K562 (cell line): ENCODE results near the gene RNF43. TPM values are rescaled to one million over a fixed set of nuclear protein-coding genes. Genes with fewer than 3 reads are reported as not detected.

Source experiments
- ATAC-seq: fragments of 200-7000 bp; cut with Tn5 transposase; 3 replicates; pipeline ENCODE4 v1.9.1; 2020; ENCODE audit warnings: moderate library complexity
- BruUV-seq: library from RNA; stranded (reverse); fragments of 400-500 nt; replicated peaks from 2 replicates; lab custom pipeline; 2021; lab: Mats Ljungman, UMichigan
- CTCF ChIA-PET: fragments of 300-600 bp; formaldehyde crosslinking; extraction: SDS; loops from one replicate; lab custom pipeline; 2021; ENCODE audit warnings: low intra/inter-chr PET ratio; lab: Yijun Ruan, JAX
- POLR2A ChIA-PET: fragments of 300-600, 350-650 bp; sonication (Branson Sonifier 250); formaldehyde crosslinking; extraction: SDS; loops from one replicate; lab custom pipeline; 2021; ENCODE audit warnings: antibody characterized with exemption, inconsistent platforms; lab: Yijun Ruan, JAX
- DNase-seq, 4 experiments: peaks; one replicate each; pipeline versions ENCODE4 v3.0.0 to v3.0.0-alpha.2; 2011 to 2018; ENCODE audit warnings: low spot score in 3 of 4, mixed read lengths in 3 of 4; ENCODE audit errors: extremely low read depth in 1 of 4
- FAIRE-seq: peaks from 2 replicates; lab custom pipeline; 2011; peaks lifted over from hg19 to GRCh38; lab: Jason Lieb, UNC
- H2AFZ ChIP-seq: 2 replicates; pipeline ENCODE4 v1.6.0; 2011; ENCODE audit warnings: low read depth, low read length, control low read depth, inconsistent platforms
- H3K27ac ChIP-seq: fragments of 200-600 bp; 3 replicates; pipeline ENCODE4 v1.8.0; 2011; ENCODE audit warnings: low read depth, mild to moderate bottlenecking, control low read depth, inconsistent platforms, low read length, moderate library complexity, mixed read lengths; ENCODE audit errors: extremely low read depth
- H3K27me3 ChIP-seq, 2 experiments: fragments of 300-600 bp in 1 of 2; 2 replicates in 1 of 2; 3 replicates in 1 of 2; pipeline versions ENCODE4 v1.6.0 to v1.8.0; 2011; ENCODE audit warnings: inconsistent platforms in 2 of 2, low read length in 2 of 2, mild to moderate bottlenecking in 1 of 2, mixed read lengths in 1 of 2, moderate library complexity in 1 of 2; ENCODE audit not compliant: control insufficient read depth in 2 of 2, insufficient read depth in 2 of 2
- H3K36me3 ChIP-seq: fragments of 300-600 bp; 3 replicates; pipeline ENCODE4 v1.8.0; 2011; ENCODE audit warnings: mild to moderate bottlenecking, low read length, inconsistent platforms; ENCODE audit not compliant: control insufficient read depth, insufficient read depth
- H3K4me1 ChIP-seq, 2 experiments: fragments of 200-600 bp in 1 of 2; replicated peaks in 1 of 2; 2 replicates in 1 of 2; 3 replicates in 1 of 2; pipeline versions ENCODE4 v1.5.1 to v1.8.0; 2011; ENCODE audit warnings: inconsistent platforms in 2 of 2, low read length in 2 of 2, mild to moderate bottlenecking in 1 of 2, mixed read lengths in 1 of 2, moderate library complexity in 1 of 2; ENCODE audit not compliant: control insufficient read depth in 2 of 2, insufficient read depth in 2 of 2
- H3K4me2 ChIP-seq: 2 replicates; pipeline ENCODE4 v1.6.1; 2011; ENCODE audit warnings: low read length, control low read depth, inconsistent platforms, mixed read lengths; ENCODE audit not compliant: insufficient read depth
- H3K4me3 ChIP-seq: fragments of 200-600 bp; sonication (generic), shearing (Covaris generic); 2 replicates; pipeline ENCODE4 v1.5.1; 2016; ENCODE audit warnings: control low read depth, inconsistent platforms
- H3K79me2 ChIP-seq: fragments of 200-600 bp; 3 replicates; pipeline ENCODE4 v1.8.0; 2011; ENCODE audit warnings: low read length, inconsistent platforms; ENCODE audit not compliant: control insufficient read depth, insufficient read depth
- H3K9ac ChIP-seq, 2 experiments: 2 replicates each; pipeline versions ENCODE4 v1.6.0 to v1.6.1; 2011; ENCODE audit warnings: low read depth in 2 of 2, low read length in 2 of 2, control low read depth in 1 of 2, inconsistent platforms in 1 of 2, mild to moderate bottlenecking in 1 of 2, mixed read lengths in 1 of 2; ENCODE audit not compliant: insufficient read depth in 1 of 2
- H3K9me1 ChIP-seq: one replicate; pipeline ENCODE4 v1.6.0; 2011; ENCODE audit warnings: inconsistent platforms, mild to moderate bottlenecking, low read length, moderate library complexity; ENCODE audit not compliant: control insufficient read depth, insufficient read depth
- H3K9me3 ChIP-seq: replicated peaks from 2 replicates; pipeline ENCODE4 v1.5.1; 2011; ENCODE audit warnings: low read depth, low read length, inconsistent platforms; ENCODE audit not compliant: control insufficient read depth, insufficient read depth
- H4K20me1 ChIP-seq: replicated peaks from 2 replicates; pipeline ENCODE4 v1.6.1; 2011; ENCODE audit warnings: low read length, inconsistent platforms, mixed read lengths; ENCODE audit not compliant: control insufficient read depth, insufficient read depth
- CEBPB ChIP-seq: fragments of 450-650 bp; IDR thresholded peaks from 2 replicates; pipeline ENCODE4 v1.6.1; 2016; ENCODE audit warnings: missing genetic modification characterization, missing compliant biosample characterization
- DACH1 ChIP-seq: fragments of 450-650 bp; IDR thresholded peaks from 2 replicates; pipeline ENCODE4 v1.6.1; 2018; ENCODE audit not compliant: partially characterized antibody
- KLF1 ChIP-seq: fragments of 450-650 bp; IDR thresholded peaks from 2 replicates; pipeline ENCODE4 v1.6.1; 2016; ENCODE audit warnings: missing genetic modification characterization, missing compliant biosample characterization
- MCM5 ChIP-seq: fragments of 450-650 bp; IDR thresholded peaks from 2 replicates; pipeline ENCODE4 v1.6.1; 2016; ENCODE audit warnings: low read depth
- PHF20 ChIP-seq: fragments of 450-650 bp; IDR thresholded peaks from 2 replicates; pipeline ENCODE4 v1.6.1; 2018; ENCODE audit not compliant: partially characterized antibody
- ZNF764 ChIP-seq: fragments of 250-450 bp; sonication (Bioruptor Pico); IDR thresholded peaks from 2 replicates; pipeline ENCODE4 v1.4.0; 2020; ENCODE audit warnings: low read depth, mild to moderate bottlenecking, moderate library complexity
- in situ Hi-C: fragments of 300-500 bp; cut with MboI; formaldehyde crosslinking; loops from 4 replicates; pipeline ENCODE4 v1.15.0; 2018; ENCODE audit warnings: inconsistent platforms, mixed read lengths
- intact Hi-C: fragments of 100-400 bp; cut with micrococcal nuclease; formaldehyde crosslinking; loops from 2 replicates; pipeline ENCODE4 v1.14.2; 2022
- polyA plus RNA-seq, 8 experiments: library from polyadenylated mRNA; depleted of rRNA in 4 of 8; stranded (reverse) in 5 of 8; unstranded in 3 of 8; fragments of >200 nt; fragmentation: Nextera tagmentation in 2 of 8; fragmentation: Illumina TruSeq in 1 of 8; extraction: Ambion mirVana in 2 of 8; extraction: Trizol in 1 of 8; gene quantifications; 2 replicates each; pipeline versions ENCODE4 v1.2.1 to v1.2.3, GENCODE V29; 2011 to 2014; ENCODE audit warnings: inconsistent platforms in 1 of 8, missing spikeins in 1 of 8
- total RNA-seq, 7 experiments: library from RNA; depleted of rRNA in 6 of 7; stranded (reverse); fragments of >200 nt in 6 of 7; fragmentation: Illumina TruSeq in 2 of 7; extraction: Trizol in 2 of 7; gene quantifications; 2 replicates each; pipeline versions ENCODE4 v1.2.1 to v1.2.3, GENCODE V29; 2011 to 2021; ENCODE audit warnings: low replicate concordance in 1 of 7
- TF ChIP-seq, protein P1 (sequence below): IDR thresholded peaks from 2 replicates; pipeline ENCODE4 v1.6.1; 2011; ENCODE audit warnings: borderline replicate concordance, low read depth, mild to moderate bottlenecking, moderate library complexity, low read length; ENCODE audit not compliant: insufficient read depth, poor library complexity, severe bottlenecking

The RNF43 gene
- total and polyA plus RNA-seq, 9 of the 15 experiments (the other 6 are each of a cell fraction or from before 2014, with no cell fraction given): 0.29 to 2.7 (median 1.4) TPM

DNA sequence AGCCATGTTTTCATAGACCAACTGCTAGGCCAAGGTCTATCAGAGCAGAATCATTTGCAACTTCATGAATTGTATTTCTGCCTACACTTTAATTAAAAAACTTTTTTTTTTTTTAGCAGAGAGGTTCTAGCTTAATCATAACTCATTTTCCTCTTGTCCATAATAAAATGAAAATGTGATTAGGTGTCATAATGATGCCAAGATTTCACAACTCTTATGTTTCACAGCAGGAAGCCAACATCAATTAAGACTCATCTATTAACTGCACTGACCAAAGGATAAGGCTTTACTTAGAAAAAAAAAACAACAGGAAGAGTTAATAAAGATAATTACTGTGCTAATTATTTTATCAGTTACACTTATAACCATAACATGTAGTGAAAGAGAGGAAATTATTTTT is 18.9 kb upstream of the RNF43 start:
- Histone ChIP-seq H3K79me2 (no peaks in the 10 kb centered on the region), H3K36me3 (no peaks in the 10 kb centered on the region), H3K4me2 (peak overlapping the region; percentile 57), H3K9me3 (no peaks in the 10 kb centered on the region), H3K9me1 (no peaks in the 10 kb centered on the region), H3K4me3 (no peak overlapping the region), H3K27ac (peak overlapping the region; percentile 68), H3K4me1 (peaks cover 7 to 17% of the 10 kb centered on the region in 2 experiments; a peak in 3 of 5 replicates), H3K27me3 (no peaks in the 10 kb centered on the region), H2AFZ (peak overlapping the region; percentile 91), H3K9ac (peak overlapping the region in 1 of 2 experiments; percentile 64; a peak in 2 of 4 replicates), H4K20me1 (no peaks in the 10 kb centered on the region)
- TF ChIP-seq DACH1 (peak; percentile 35), ZNF764 (CRISPR knock-in tag) (no peak), CEBPB (tag) (peak; percentile 53), MCM5 (no peak), PHF20 (no peak), KLF1 (tag) (no peak)
- TF ChIP-seq, protein P1, sequence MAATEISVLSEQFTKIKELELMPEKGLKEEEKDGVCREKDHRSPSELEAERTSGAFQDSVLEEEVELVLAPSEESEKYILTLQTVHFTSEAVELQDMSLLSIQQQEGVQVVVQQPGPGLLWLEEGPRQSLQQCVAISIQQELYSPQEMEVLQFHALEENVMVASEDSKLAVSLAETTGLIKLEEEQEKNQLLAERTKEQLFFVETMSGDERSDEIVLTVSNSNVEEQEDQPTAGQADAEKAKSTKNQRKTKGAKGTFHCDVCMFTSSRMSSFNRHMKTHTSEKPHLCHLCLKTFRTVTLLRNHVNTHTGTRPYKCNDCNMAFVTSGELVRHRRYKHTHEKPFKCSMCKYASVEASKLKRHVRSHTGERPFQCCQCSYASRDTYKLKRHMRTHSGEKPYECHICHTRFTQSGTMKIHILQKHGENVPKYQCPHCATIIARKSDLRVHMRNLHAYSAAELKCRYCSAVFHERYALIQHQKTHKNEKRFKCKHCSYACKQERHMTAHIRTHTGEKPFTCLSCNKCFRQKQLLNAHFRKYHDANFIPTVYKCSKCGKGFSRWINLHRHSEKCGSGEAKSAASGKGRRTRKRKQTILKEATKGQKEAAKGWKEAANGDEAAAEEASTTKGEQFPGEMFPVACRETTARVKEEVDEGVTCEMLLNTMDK: no peak
- CTCF ChIA-PET: interaction anchor here (0.6 kb wide), 1 partner anchor 97 kb away, joined by 3 read pairs; no protein-coding TSS in a partner anchor
- no TSS peak for BruUV-seq
- intact Hi-C loops: loop anchor here (5.0 kb wide), 1 partner anchor 84 kb away; the partner anchor contains the start of gene SUPT4H1
- ATAC-seq: no peak; the same call in 2 of the 3 replicates
- no peak for DNase-seq
- POLR2A ChIA-PET: interaction anchor here (1.0 to 1.6 kb wide), 3 partner anchors 104 to 110 kb away, joined by 3 to 4 read pairs (median 3); no protein-coding TSS in a partner anchor
- in situ Hi-C loops: no loop called here
- FAIRE-seq: no peak
